Central memory CD4-positive, alpha-beta T cell (primary cell): ENCODE data around the gene OCA2.
A peak's percentile ranks its signal among the peaks of the same experiment; 100 is the strongest.

ENCODE experiments used
- DNase-seq: peaks from one replicate; pipeline ENCODE4 v3.0.0; 2022

The OCA2 gene

DNA sequence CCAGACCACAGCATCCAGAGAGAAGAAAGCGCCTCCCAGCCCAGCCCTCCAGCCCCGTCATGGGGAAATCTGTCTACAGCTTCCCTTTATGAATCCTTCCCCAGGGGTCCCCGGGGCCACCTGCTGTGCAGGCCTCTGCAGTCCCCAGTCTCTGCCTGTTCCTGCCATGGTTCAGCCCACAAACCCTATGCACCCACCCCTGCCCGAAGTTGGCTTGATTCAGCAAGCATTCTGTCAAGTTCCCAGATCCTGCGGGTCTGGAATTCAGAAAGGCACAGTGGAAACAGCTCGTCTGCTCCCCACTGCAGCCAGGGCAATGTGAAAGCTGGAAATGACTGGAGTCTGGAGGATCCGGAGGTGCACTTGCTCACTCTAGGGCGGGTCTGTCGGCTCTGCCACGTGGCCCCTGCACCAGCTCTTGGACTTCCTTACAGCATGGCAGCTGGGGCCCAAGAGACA is 2.9 kb upstream of the OCA2 start:
- no peak for DNase-seq

- DNase-seq, result no peak
These were observed 2.1 kb upstream of the OCA2 start for GRCh38 chr15:28101201-28101600.

GRCh38 chr15:28100516-28101195 is 1.5 kb upstream of the OCA2 start:
- DNase-seq, result no peak

DNA sequence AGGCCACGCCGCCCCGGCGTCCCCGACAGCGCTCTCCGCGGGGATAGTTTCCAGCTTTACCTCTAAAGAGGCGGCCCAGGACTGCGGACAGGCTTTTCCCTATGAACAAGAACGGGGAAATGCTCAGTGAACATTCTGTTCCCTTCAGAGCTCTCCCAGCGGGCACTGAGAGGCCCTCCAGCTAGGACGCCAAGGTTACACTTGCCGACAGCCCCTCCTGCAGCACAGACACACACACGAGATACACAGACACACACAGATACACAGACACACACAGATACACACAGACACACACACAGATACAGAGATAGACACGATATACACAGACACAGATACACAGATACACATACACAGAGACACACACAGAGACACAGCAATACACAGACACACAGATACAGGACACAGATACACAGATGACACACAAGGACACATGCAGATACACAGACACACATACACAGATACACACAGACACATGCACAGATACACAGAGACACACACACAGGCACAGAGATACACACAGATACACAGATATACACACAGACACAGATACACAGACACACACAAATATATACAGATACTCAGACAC is 533 bp upstream of the OCA2 start:
- no peak for DNase-seq

GRCh38 chr15:28098360-28098765 is 752 bp downstream of the OCA2 start:
- DNase-seq, result no peak

DNA sequence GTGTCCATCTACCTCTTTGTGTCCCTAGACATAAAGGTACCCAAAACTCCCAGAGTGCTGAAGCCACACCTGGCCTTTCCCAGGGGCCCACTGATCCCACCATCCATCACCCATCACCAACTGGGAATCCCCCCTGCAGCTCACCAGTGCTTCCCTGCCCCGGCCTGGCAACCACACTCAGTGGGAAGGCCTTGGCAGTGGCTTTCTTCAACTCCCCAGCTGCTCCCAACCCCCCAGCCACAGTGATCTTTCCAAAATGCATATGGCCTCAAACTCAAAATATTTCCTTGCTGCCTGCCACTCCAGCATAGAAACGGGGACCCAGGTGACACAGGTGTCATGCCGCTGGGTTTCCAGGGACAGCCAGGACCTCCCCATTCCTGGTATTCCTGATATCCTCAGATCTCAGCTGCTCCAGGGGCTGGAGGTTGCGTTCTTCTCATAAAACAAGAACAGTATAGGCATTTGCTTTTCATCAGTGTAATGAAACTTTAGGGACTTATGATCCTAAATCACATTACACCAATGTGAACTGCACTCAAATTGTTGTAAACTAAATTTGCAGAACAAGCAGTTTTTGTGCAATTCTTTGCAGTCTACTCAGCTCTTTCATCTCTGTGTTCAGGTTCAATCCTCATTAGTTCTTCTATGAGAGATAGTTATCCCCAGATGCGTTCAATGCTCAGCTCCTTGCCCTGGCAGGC is 1.3 kb downstream of the OCA2 start:
- DNase-seq, result no peak

DNA sequence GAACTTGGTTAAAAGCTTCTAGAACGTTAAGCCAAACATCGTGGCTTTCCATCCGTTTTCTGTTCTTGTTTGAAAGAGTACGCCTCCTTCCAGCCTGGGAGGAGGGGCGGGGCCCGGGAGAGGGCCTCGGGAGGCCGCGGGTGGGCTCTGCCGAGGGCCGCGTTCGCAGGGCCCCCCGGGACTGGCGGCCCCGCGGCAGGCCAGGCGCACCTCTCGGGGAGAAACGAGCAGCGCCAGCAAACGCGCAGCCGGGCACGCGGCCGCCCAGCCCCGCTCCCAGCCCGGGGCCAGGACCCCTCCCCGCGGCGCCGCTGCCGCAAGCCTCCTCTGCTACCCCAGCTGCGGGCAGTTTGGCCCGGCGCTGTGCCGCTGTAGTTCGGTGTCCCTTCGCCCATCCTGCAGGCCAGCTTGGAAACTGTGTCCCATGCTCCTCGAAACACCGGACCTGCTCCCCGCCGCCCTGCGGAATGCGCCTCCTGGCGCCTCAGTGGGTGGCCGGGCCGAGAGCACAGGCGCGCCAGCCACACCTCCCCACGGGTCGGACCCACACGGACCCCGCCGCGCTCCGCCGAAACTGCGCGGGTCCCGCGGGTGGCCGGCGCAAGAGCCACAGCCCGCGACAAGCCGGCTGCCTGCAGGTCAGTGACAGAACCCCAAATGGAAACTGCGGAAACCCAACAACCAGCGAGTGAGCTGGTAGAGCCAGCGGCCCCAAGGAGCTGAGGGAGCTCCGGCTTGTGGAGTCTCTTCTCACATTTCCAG is 2.3 kb downstream of the OCA2 start:
- no peak for DNase-seq

DNA sequence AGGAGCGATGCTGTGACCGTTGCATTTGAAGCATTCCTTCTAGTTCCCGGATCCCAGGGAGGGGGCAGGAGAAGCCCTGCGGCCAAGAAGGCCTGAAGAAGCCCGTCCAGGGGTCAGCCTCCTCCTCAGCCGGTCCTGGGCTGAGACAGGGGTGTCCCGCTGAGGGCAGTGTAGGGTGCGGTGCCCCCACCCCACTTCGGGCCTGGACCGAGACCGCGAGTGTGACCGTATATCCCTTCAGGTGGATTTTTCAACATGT is 2.8 kb downstream of the OCA2 start:
- no peak for DNase-seq

GRCh38 chr15:28094732-28095521 is 4.2 kb downstream of the OCA2 start:
- DNase-seq, result no peak

- DNase-seq, result no peak
These were observed 5.2 kb downstream of the OCA2 start for GRCh38 chr15:28093752-28094535.

GRCh38 chr15:28091313-28091712 is 7.8 kb downstream of the OCA2 start:
- no peak for DNase-seq

GRCh38 chr15:28086175-28086703 is 12.9 kb downstream of the OCA2 start:
- peak; percentile 32 for DNase-seq

- no peak for DNase-seq
These were observed 13.5 kb downstream of the OCA2 start for GRCh38 chr15:28085489-28086174.

- no peak for DNase-seq
These were observed 14.6 kb downstream of the OCA2 start for GRCh38 chr15:28084547-28084946.

DNA sequence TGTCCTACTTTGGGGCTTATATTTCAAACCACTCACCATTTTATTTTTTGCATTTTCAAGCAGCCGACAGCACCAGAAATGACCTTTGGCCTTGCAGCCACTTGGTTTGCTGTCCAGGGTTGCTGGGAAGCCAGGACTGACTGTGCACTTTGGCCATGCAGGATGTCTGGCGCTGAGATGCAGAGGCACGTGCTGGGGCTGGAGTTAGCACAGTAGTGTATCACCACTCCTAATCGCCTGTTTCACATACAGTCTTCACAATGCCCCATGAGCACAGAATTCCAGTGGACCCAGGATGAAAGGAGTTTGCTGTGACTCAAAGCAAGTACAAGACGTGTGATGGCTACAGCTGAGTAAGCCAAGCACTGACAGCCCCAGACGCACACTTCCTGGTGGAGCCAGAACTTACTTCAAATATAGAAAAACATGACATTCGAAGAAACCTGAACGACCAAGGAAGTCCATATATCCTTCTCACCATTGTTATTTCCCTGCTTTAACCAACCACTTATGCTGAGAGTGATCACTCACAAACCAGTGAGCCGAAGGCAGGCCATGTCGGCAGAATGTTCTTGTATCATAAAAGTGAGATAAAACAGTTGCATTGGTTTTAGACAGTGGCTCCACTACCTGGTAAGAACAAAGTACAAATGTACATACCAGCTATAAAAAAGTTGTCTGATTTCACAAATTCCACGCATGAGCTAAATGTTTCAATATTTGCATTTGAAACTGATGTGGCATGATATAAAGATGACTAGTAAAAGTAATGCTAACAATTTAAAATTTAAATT is 16.0 kb downstream of the OCA2 start:
- no peak for DNase-seq

DNA sequence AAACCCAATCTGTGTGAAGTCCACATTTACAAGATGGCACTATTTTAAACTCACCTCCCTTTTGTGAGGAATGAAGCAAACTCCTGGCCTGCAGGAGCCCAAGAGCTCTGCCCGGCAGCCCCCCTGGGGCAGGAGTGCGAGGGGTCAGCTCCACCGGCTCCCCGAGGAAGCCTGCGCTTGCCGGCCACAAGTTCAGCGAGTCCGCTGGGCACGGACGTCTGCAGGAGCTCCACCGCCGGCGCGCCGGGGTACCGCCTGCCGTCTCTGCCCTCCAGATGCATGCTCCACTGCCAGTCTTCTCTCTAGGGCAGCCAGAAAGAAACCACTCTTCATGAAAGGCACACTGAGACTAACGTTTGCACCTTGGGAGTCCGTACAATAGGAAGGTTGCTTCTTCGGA is 17.5 kb downstream of the OCA2 start:
- no peak for DNase-seq

DNA sequence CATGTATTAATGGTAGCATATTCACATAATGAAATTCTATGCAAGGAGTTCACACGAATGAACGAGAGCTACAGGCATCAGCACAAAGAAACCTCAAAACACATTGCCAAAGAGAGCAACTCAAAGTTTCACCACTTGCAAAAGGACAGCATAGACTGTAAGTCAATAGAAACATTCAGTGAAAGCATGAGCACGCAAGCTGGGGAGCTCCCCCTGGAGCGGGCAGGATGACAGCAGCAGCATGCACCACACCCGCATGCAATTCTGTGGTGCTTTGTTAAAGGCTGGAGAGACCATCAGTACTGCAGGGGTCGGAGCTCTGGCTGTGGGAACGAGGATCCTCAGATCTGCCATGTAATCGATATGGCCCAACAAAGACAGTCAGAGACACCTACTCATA is 18.7 kb downstream of the OCA2 start:
- DNase-seq, result no peak

GRCh38 chr15:28079313-28079969 is 19.7 kb downstream of the OCA2 start:
- DNase-seq, result no peak

- DNase-seq, result no peak
These were observed 20.9 kb downstream of the OCA2 start for GRCh38 chr15:28078191-28078719.
